Prostate gland (tissue), 2 donors: ENCODE results near the gene SPSB3. TPM values are rescaled to one million over a fixed set of nuclear protein-coding genes. Genes with fewer than 3 reads are reported as not detected.
"Not testable (repeated sequence)": the region's sequence is repeated elsewhere in the genome, so short reads cannot be mapped to it uniquely, and the experiment has no call there.

Experiments used
- DNase-seq: peaks from one replicate; pipeline ENCODE4 v3.0.0-alpha.2; 2019; ENCODE audit warnings: low spot score
- H3K27ac ChIP-seq, 2 donors: fragments of 200-600 bp; sonication (generic); 2 replicates each; pipeline ENCODE4 v1.5.1; 2017 to 2019
- H3K27me3 ChIP-seq: fragments of 200-600 bp; sonication (generic); replicated peaks from 2 replicates; pipeline ENCODE4 v1.5.1; 2019; ENCODE audit not compliant: insufficient read depth
- H3K36me3 ChIP-seq, 2 donors: fragments of 200-600 bp; sonication (generic); 1 replicate in 1 of 2; 2 replicates in 1 of 2; pipeline versions ENCODE4 v1.5.1 to v1.8.1; 2017 to 2019
- H3K4me1 ChIP-seq: fragments of 200-600 bp; sonication (generic); replicated peaks from 2 replicates; pipeline ENCODE4 v1.5.1; 2019
- H3K4me3 ChIP-seq, 2 donors: fragments of 200-600 bp; sonication (generic); 2 replicates each; pipeline ENCODE4 v1.5.1; 2017 to 2019
- H3K9me3 ChIP-seq: fragments of 200-600 bp; sonication (generic); 2 replicates; pipeline ENCODE4 v1.5.1; 2017
- POLR2A ChIP-seq: fragments of 450-650 bp; IDR thresholded peaks from one replicate; pipeline ENCODE4 v1.6.1; 2016; ENCODE audit warnings: antibody characterized with exemption, mild to moderate bottlenecking
- POLR2AphosphoS5 ChIP-seq: sonication (generic); formaldehyde crosslinking; IDR thresholded peaks from one replicate; pipeline ENCODE4 v1.6.1; 2017; ENCODE audit warnings: antibody characterized with exemption
- WGBS: methylation state at CpG from one replicate; pipeline ENCODE4 v1.1.5; 2018; 5-methylcytosine and 5-hydroxymethylcytosine counted together
- intact Hi-C: fragments of 100-400 bp; cut with DNase I; formaldehyde crosslinking; loops from one replicate; pipeline ENCODE4 v1.14.2; 2022
- total RNA-seq, 2 donors: library from RNA; depleted of rRNA; stranded (reverse); fragments of >200 nt; gene quantifications; one replicate each; pipeline ENCODE4 v1.1.0, GENCODE V29; 2016
- TF ChIP-seq, protein P1 (sequence below), 4 experiments: fragments of 200-600 bp in 2 of 4; fragments of 450-650 bp in 2 of 4; sonication (generic) in 2 of 4; IDR thresholded peaks; 1 replicate in 3 of 4; 2 replicates in 1 of 4; pipeline ENCODE4 v1.5.1; 2016 to 2019; ENCODE audit warnings: antibody characterized with exemption in 4 of 4, mild to moderate bottlenecking in 2 of 4, moderate library complexity in 2 of 4

Gene SPSB3
- total RNA-seq, 2 donors from 2014 or later, result 87.8 to 138 TPM

DNA sequence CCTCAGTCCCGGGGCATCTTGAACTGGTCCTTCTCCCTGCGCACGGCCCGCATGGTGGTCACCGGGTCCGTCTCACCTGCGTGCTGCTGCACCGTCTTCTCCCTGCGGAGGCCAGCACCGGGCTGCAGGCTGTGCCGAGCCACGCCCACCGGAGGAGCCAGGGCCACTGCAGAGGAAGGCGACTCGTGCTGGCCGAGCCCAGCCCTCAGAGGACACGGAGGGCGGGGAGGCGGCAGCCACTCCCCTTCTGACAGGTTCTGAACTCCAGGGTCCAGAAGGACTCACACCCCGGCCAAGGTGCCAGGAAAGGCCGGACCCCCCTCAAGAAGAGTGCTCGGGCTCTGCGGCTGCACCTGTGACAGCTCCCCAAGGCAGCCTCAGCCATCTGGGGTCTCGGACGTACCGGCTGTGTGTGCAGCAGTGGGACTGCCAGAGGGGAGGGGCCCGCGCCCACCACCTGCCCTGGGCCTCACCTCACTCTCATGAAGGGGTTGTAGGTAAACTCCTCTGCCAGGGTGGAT, 27.0 kb upstream of the SPSB3 start:
- TF ChIP-seq POLR2AphosphoS5 (no peak), POLR2A (no peak)
- TF ChIP-seq, protein P1, sequence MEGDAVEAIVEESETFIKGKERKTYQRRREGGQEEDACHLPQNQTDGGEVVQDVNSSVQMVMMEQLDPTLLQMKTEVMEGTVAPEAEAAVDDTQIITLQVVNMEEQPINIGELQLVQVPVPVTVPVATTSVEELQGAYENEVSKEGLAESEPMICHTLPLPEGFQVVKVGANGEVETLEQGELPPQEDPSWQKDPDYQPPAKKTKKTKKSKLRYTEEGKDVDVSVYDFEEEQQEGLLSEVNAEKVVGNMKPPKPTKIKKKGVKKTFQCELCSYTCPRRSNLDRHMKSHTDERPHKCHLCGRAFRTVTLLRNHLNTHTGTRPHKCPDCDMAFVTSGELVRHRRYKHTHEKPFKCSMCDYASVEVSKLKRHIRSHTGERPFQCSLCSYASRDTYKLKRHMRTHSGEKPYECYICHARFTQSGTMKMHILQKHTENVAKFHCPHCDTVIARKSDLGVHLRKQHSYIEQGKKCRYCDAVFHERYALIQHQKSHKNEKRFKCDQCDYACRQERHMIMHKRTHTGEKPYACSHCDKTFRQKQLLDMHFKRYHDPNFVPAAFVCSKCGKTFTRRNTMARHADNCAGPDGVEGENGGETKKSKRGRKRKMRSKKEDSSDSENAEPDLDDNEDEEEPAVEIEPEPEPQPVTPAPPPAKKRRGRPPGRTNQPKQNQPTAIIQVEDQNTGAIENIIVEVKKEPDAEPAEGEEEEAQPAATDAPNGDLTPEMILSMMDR (IDR thresholded peaks at IDR 0.05), result no peak
- Histone ChIP-seq H3K4me1 (no peaks in the 10 kb centered on the region), H3K4me3 (no peak overlapping the region), H3K27me3 (no peaks in the 10 kb centered on the region), H3K9me3 (no peaks in the 10 kb centered on the region), H3K36me3 (no peaks in the 10 kb centered on the region), H3K27ac (no peak overlapping the region)
- WGBS, result 63% methylated on average over 25 of the region's 28 CpGs
- DNase-seq, result no peak
- intact Hi-C loops, result no loop called here

- no peak overlapping the region for H3K27ac ChIP-seq
- intact Hi-C loops, result no loop called here
- no peak for DNase-seq
- 79% methylated on average over 18 of the region's 18 CpGs for WGBS
- no peak overlapping the region for H3K4me3 ChIP-seq
- H3K36me3 ChIP-seq, result no peaks in the 10 kb centered on the region
- TF ChIP-seq POLR2A, result no peak
- TF ChIP-seq, protein P1 (IDR thresholded peaks at IDR 0.05), result no peak
- no peak for TF ChIP-seq POLR2AphosphoS5
- H3K4me1 ChIP-seq, result no peaks in the 10 kb centered on the region
- H3K9me3 ChIP-seq, result no peaks in the 10 kb centered on the region
- no peaks in the 10 kb centered on the region for H3K27me3 ChIP-seq
Observed at GRCh38 chr16:1808691-1809090, 26.3 kb upstream of the SPSB3 start.

DNA sequence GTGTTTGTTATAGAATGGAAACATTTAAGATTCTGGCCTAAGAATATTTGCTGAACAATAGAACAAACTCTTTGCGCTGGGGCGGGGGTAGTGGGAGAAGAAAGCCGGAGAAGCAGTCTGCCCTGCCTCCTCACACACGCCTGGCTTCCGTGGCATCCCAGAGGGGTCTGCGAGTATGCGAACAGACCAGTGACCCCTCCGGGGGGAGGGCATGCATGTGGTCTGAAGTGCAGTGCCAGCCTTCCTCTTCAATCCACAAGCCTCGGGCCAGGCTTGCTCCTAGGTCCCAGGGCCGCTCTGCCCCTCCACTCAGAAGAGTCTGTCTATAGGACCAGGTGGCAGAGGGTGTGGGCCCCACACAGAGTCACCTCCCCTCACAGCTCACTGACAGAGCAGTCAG, 25.3 kb upstream of the SPSB3 start:
- 83% methylated on average over 10 of the region's 10 CpGs for WGBS
- no peak for DNase-seq
- TF ChIP-seq POLR2A, result no peak
- TF ChIP-seq, protein P1 (IDR thresholded peaks at IDR 0.05), result no peak
- no peak for TF ChIP-seq POLR2AphosphoS5
- H3K4me3 ChIP-seq, result no peak overlapping the region
- H3K9me3 ChIP-seq, result no peaks in the 10 kb centered on the region
- H3K27me3 ChIP-seq, result no peaks in the 10 kb centered on the region
- H3K27ac ChIP-seq, result no peak overlapping the region
- H3K4me1 ChIP-seq, result no peaks in the 10 kb centered on the region
- intact Hi-C loops, result no loop called here
- H3K36me3 ChIP-seq, result no peaks in the 10 kb centered on the region

GRCh38 chr16:1800701-1801100, 18.3 kb upstream of the SPSB3 start:
- H3K36me3 ChIP-seq, result no peaks in the 10 kb centered on the region
- no peak overlapping the region for H3K4me3 ChIP-seq
- H3K27me3 ChIP-seq, result no peaks in the 10 kb centered on the region
- no peaks in the 10 kb centered on the region for H3K9me3 ChIP-seq
- 81% methylated on average over 10 of the region's 10 CpGs for WGBS
- no peak overlapping the region for H3K27ac ChIP-seq
- no peak for DNase-seq
- intact Hi-C loops, result no loop called here
- TF ChIP-seq POLR2AphosphoS5, result no peak
- TF ChIP-seq, protein P1 (IDR thresholded peaks at IDR 0.05), result no peak
- TF ChIP-seq POLR2A, result no peak
- no peaks in the 10 kb centered on the region for H3K4me1 ChIP-seq

DNA sequence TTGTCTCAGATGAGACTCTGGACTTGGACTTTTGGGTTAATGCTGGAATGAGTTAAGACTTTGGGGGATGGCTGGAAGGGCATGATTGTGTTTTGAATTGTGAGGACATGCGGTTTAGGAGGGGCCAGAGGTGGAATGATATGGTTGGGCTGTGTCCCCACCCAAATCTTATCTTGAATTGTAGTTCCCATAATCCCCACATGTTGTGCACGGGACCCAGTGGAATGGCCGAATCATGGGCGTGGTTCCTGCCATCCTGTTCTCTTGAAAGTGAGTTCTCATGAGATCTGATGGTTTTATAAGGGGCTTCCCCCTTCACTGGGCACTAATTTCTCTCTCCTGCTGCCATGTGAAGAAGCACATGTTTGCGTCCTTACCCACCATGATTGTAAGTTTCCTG, 16.9 kb upstream of the SPSB3 start:
- WGBS, result 75% methylated on average over 5 of the region's 5 CpGs
- H3K9me3 ChIP-seq, DNase-seq, H3K27ac ChIP-seq, H3K27me3 ChIP-seq, H3K36me3 ChIP-seq, H3K4me1 ChIP-seq, intact Hi-C loops, H3K4me3 ChIP-seq: not testable (repeated sequence)
